Endothelial cell of umbilical vein (primary cell): ENCODE data around the gene CCDC30.

ENCODE experiments used
- CTCF ChIP-seq, 2 donors: IDR thresholded peaks; 1 replicate in 1 of 2; 2 replicates in 1 of 2; pipeline ENCODE4 v1.5.1; 2011; ENCODE audit warnings: low read length in 2 of 2, mild to moderate bottlenecking in 2 of 2, moderate library complexity in 2 of 2, control low read depth in 1 of 2, inconsistent platforms in 1 of 2, low read depth in 1 of 2; ENCODE audit not compliant: insufficient read depth in 1 of 2; ENCODE audit errors: extremely low read depth in 1 of 2
- EZH2 ChIP-seq: IDR thresholded peaks from 2 replicates; pipeline ENCODE4 v1.6.1; 2012; ENCODE audit warnings: borderline replicate concordance, low read depth, mild to moderate bottlenecking, moderate library complexity, low read length, inconsistent platforms; ENCODE audit not compliant: severe bottlenecking
- JUN ChIP-seq: IDR thresholded peaks from 2 replicates; pipeline ENCODE4 v1.6.1; 2011; ENCODE audit warnings: borderline replicate concordance, low read depth; ENCODE audit not compliant: insufficient read length, insufficient read depth
- MYC ChIP-seq: IDR thresholded peaks from one replicate; pipeline ENCODE4 v1.6.1; 2011; ENCODE audit warnings: mild to moderate bottlenecking, low read depth, low read length
- POLR2A ChIP-seq: IDR thresholded peaks from 2 replicates; pipeline ENCODE4 v1.6.1; 2012; ENCODE audit warnings: low read depth, mild to moderate bottlenecking, control low read depth, low read length
- POLR2AphosphoS5 ChIP-seq: IDR thresholded peaks from 2 replicates; pipeline ENCODE4 v1.6.1; 2012; ENCODE audit warnings: low read depth, mild to moderate bottlenecking, control low read depth, low read length, moderate library complexity; ENCODE audit not compliant: insufficient read depth
- TF ChIP-seq, protein P1 (sequence below): IDR thresholded peaks from 2 replicates; pipeline ENCODE4 v1.6.1; 2011; ENCODE audit not compliant: insufficient read depth, insufficient read length

DNA sequence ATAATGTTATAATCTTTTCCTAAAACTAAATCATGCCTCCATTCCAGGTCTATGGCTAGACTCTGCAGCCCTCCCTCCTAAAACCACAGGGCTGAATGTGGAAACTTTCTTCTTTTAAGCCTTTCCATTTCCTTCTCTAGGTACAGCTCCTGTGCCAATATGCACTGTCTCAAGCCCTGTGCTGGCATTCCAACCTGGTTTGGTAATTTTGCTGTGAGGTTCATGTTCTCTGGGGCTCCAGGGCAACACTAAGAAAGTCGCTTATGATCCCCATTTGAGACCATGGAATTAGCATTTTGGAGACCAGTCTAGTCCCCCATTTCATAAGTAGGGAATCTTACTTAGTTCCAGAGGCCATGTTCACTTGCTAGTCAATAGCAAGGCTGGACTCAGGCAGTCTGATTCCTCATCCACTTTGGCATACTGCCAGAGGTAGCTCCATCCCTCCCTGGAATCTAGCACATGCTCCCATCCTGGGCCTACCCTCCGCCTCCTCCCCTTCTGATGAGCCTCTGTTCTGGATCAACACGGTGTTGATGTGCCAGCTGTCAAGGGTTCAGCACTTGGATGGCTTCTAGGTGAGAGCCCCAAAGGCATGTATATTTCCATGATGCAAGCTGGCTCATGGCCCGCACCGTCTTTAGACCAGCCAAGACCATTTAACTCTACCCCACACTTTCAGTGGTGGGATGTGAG, 43.8 kb upstream of the CCDC30 start:
- TF ChIP-seq POLR2AphosphoS5 (no peak), POLR2A (no peak), CTCF (IDR thresholded peaks at IDR 0.05; ENCODE audit: extremely low read depth in 1 of 2, insufficient read depth in 1 of 2, low read depth in 1 of 2, low read length in 2 of 2) (no peak), MYC (no peak), JUN (no peak), EZH2 (no peak)
- TF ChIP-seq, protein P1, sequence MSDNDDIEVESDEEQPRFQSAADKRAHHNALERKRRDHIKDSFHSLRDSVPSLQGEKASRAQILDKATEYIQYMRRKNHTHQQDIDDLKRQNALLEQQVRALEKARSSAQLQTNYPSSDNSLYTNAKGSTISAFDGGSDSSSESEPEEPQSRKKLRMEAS: no peak
